GM18520 (cell line): ENCODE data around the gene LUZP2.

Experiments used
- ATAC-seq: cut with Tn5 transposase; IDR thresholded peaks from one replicate; pipeline ENCODE4 v1.9.1; 2021; ENCODE audit not compliant: unreplicated experiment

The LUZP2 gene

GRCh38 chr11:25065746-25066145 is 568.9 kb downstream of the LUZP2 start:
- ATAC-seq, result no peak

- no peak for ATAC-seq
Observed at GRCh38 chr11:25066706-25067105, 569.9 kb downstream of the LUZP2 start.

GRCh38 chr11:25068451-25068850 is 571.6 kb downstream of the LUZP2 start:
- no peak for ATAC-seq

GRCh38 chr11:25094085-25094802 is 597.4 kb downstream of the LUZP2 start:
- ATAC-seq, result no peak

- ATAC-seq, result no peak
Observed at GRCh38 chr11:25119416-25119815, 622.6 kb downstream of the LUZP2 start.
